Neural progenitor cell (in vitro differentiated cells): Measurements from ENCODE around the gene NOS1AP. TPM values are rescaled to one million over a fixed set of nuclear protein-coding genes. Genes with fewer than 3 reads are reported as not detected.

Experiments used
- DNase-seq: peaks from one replicate; pipeline ENCODE4 v3.0.0-alpha.2; 2016; ENCODE audit warnings: low spot score
- H2AFZ ChIP-seq: fragments of 200-600 bp; sonication (generic); replicated peaks from 2 replicates; pipeline ENCODE4 v1.6.1; 2016; ENCODE audit warnings: antibody characterized with exemption
- H3F3A ChIP-seq: fragments of 200-600 bp; sonication (generic); 2 replicates; pipeline ENCODE4 v1.6.1; 2016; ENCODE audit warnings: antibody characterized with exemption, low read depth
- H3K27ac ChIP-seq: fragments of 200-600 bp; sonication (generic); 2 replicates; pipeline ENCODE4 v1.5.1; 2016; ENCODE audit warnings: mild to moderate bottlenecking
- H3K27me3 ChIP-seq: fragments of 200-600 bp; sonication (generic); 2 replicates; pipeline ENCODE4 v1.6.1; 2016; ENCODE audit warnings: mild to moderate bottlenecking, moderate library complexity
- H3K36me3 ChIP-seq: fragments of 200-600 bp; sonication (generic); 2 replicates; pipeline ENCODE4 v1.5.1; 2016
- H3K4me1 ChIP-seq: fragments of 200-600 bp; sonication (generic); 2 replicates; pipeline ENCODE4 v1.6.1; 2016; ENCODE audit warnings: mixed run types
- H3K4me2 ChIP-seq: fragments of 200-600 bp; sonication (generic); 2 replicates; pipeline ENCODE4 v1.6.1; 2016
- H3K4me3 ChIP-seq: fragments of 200-600 bp; sonication (generic); 2 replicates; pipeline ENCODE4 v1.5.1; 2016
- H3K79me2 ChIP-seq: fragments of 200-600 bp; sonication (generic); 2 replicates; pipeline ENCODE4 v1.6.1; 2016; ENCODE audit warnings: low read depth
- H3K9ac ChIP-seq: fragments of 200-600 bp; sonication (generic); 2 replicates; pipeline ENCODE4 v1.6.1; 2016
- H3K9me3 ChIP-seq: fragments of 200-600 bp; sonication (generic); 2 replicates; pipeline ENCODE4 v1.5.1; 2016; ENCODE audit warnings: low read depth
- H4K20me1 ChIP-seq: fragments of 200-600 bp; sonication (generic); 2 replicates; pipeline ENCODE4 v1.6.1; 2016; ENCODE audit warnings: low read depth
- H3K27ac Mint-ChIP-seq: 3 replicates; pipeline ENCODE4 v1.8.0; 2021; ENCODE audit warnings: mixed read lengths
- H3K27me3 Mint-ChIP-seq: 2 replicates; pipeline ENCODE4 v1.8.0; 2022; ENCODE audit warnings: low read depth, mild to moderate bottlenecking, inconsistent platforms, moderate library complexity, mixed read lengths; ENCODE audit not compliant: insufficient read depth
- H3K36me3 Mint-ChIP-seq: 3 replicates; pipeline ENCODE4 v1.8.0; 2021; ENCODE audit warnings: mixed read lengths
- H3K4me1 Mint-ChIP-seq: 3 replicates; pipeline ENCODE4 v1.8.0; 2021; ENCODE audit warnings: mixed read lengths
- H3K4me3 Mint-ChIP-seq: 3 replicates; pipeline ENCODE4 v1.8.0; 2021; ENCODE audit warnings: mild to moderate bottlenecking, moderate library complexity, mixed read lengths
- H3K9me3 Mint-ChIP-seq: 3 replicates; pipeline ENCODE4 v1.8.0; 2020; ENCODE audit warnings: mixed read lengths
- EZH2 ChIP-seq: fragments of 200-600 bp; sonication (generic); IDR thresholded peaks from 2 replicates; pipeline ENCODE4 v1.6.1; 2017; ENCODE audit warnings: antibody characterized with exemption, mild to moderate bottlenecking, moderate library complexity
- EZH2phosphoT487 ChIP-seq: fragments of 200-600 bp; sonication (generic); IDR thresholded peaks from 2 replicates; pipeline ENCODE4 v1.6.1; 2017; ENCODE audit warnings: antibody characterized with exemption
- total RNA-seq: library from RNA; depleted of rRNA; stranded (reverse); fragments of >200 nt; gene quantifications from 2 replicates; pipeline ENCODE4 v1.2.3, GENCODE V29; 2015; ENCODE audit warnings: low replicate concordance
- TF ChIP-seq, protein P1 (sequence below): fragments of 200-600 bp; sonication (generic); IDR thresholded peaks from 2 replicates; pipeline ENCODE4 v1.5.1; 2017; ENCODE audit warnings: antibody characterized with exemption, mild to moderate bottlenecking

NOS1AP gene
- total RNA-seq, 1 donor from 2014 or later, result 2.4 TPM

DNA sequence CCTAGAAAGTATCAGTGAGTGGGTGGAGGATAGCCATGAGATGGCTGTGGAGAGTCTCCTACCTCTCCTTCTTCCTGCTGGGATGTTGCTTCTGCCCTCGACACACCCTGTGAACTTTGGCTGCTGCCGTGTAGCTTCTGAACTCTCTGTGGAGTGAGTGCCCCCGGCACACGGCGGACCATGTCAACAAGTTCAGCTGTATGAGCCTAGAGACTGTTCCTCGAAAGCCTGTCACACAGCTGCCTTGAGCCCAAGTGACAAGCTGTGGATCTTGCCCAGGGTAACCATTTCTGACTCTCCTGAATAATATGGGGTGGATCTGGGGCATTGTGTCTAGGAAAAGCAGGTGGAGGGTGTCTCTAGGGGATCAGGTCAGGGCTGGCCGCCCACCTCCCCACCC is 143.2 kb downstream of the NOS1AP start:
- Histone ChIP-seq H2AFZ (no peak overlapping the region), H3K27ac (no peak overlapping the region), H3K9me3 (no peaks in the 10 kb centered on the region), H3K27me3 (no peaks in the 10 kb centered on the region), H3K4me2 (peak overlapping the region; percentile 53), H3K36me3 (no peaks in the 10 kb centered on the region), H4K20me1 (no peaks in the 10 kb centered on the region), H3F3A (peaks cover 16% of the 10 kb centered on the region), H3K4me1 (peaks cover 49% of the 10 kb centered on the region), H3K9ac (no peak overlapping the region), H3K4me3 (no peak overlapping the region), H3K79me2 (peaks cover 39% of the 10 kb centered on the region)
- Mint-ChIP-seq H3K36me3 (peaks cover 14% of the 10 kb centered on the region), H3K27ac (peak overlapping the region; percentile 69), H3K4me3 (no peak overlapping the region), H3K9me3 (peaks cover 4% of the 10 kb centered on the region), H3K27me3 (peaks cover 2% of the 10 kb centered on the region), H3K4me1 (peaks cover 52% of the 10 kb centered on the region)
- TF ChIP-seq EZH2, result no peak
- TF ChIP-seq, protein P1, sequence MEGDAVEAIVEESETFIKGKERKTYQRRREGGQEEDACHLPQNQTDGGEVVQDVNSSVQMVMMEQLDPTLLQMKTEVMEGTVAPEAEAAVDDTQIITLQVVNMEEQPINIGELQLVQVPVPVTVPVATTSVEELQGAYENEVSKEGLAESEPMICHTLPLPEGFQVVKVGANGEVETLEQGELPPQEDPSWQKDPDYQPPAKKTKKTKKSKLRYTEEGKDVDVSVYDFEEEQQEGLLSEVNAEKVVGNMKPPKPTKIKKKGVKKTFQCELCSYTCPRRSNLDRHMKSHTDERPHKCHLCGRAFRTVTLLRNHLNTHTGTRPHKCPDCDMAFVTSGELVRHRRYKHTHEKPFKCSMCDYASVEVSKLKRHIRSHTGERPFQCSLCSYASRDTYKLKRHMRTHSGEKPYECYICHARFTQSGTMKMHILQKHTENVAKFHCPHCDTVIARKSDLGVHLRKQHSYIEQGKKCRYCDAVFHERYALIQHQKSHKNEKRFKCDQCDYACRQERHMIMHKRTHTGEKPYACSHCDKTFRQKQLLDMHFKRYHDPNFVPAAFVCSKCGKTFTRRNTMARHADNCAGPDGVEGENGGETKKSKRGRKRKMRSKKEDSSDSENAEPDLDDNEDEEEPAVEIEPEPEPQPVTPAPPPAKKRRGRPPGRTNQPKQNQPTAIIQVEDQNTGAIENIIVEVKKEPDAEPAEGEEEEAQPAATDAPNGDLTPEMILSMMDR, result no peak
- TF ChIP-seq EZH2phosphoT487, result no peak
- DNase-seq, result no peak

DNA sequence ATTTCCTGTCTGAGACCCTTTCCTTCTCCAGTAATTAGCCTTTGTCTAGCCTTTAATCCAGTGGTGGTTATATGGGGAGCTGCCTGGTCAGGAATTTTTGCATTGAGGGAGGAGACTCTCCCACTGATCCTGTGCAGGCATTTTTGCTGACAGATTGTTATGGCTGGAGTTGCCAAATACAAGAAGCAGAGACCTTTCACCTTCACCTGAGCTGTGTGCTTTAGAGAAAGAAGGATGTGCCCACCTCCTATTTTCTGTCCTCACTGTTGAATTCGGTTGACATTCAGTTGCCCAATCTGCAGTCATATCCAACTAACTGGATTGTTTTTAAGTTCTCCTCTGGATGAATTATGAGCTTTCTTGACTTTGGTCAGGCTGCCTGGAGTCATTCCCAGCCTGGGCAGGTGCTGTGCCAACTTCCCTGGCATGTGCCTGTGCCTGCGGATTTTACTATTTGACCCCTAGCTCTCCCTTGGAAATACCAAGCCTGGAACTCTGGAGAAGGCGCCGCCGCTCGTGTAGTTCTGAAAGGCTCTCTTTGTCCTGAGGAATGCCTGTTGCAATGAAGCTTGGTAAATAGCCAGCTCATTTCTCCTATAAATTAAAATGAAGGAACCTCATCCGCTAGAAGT is 143.9 kb downstream of the NOS1AP start:
- no peaks in the 10 kb centered on the region for H3K36me3 ChIP-seq
- H3K27me3 ChIP-seq, result no peaks in the 10 kb centered on the region
- Mint-ChIP-seq H3K36me3 (peaks cover 14% of the 10 kb centered on the region), H3K4me3 (no peak overlapping the region), H3K4me1 (peaks cover 59% of the 10 kb centered on the region), H3K9me3 (peaks cover 4% of the 10 kb centered on the region), H3K27me3 (peaks cover 4% of the 10 kb centered on the region), H3K27ac (peak overlapping the region; percentile 69)
- H3K79me2 ChIP-seq, result peaks cover 36% of the 10 kb centered on the region
- no peaks in the 10 kb centered on the region for H3K9me3 ChIP-seq
- H2AFZ ChIP-seq, result no peak overlapping the region
- peak overlapping the region; percentile 4 for H3K27ac ChIP-seq
- no peak for TF ChIP-seq EZH2phosphoT487
- no peak for TF ChIP-seq EZH2
- TF ChIP-seq, protein P1, result no peak
- peaks cover 16% of the 10 kb centered on the region for H3F3A ChIP-seq
- H3K9ac ChIP-seq, result no peak overlapping the region
- DNase-seq, result peak; percentile 76
- no peaks in the 10 kb centered on the region for H4K20me1 ChIP-seq
- H3K4me2 ChIP-seq, result peak overlapping the region; percentile 53
- H3K4me3 ChIP-seq, result no peak overlapping the region
- peaks cover 51% of the 10 kb centered on the region for H3K4me1 ChIP-seq

DNA sequence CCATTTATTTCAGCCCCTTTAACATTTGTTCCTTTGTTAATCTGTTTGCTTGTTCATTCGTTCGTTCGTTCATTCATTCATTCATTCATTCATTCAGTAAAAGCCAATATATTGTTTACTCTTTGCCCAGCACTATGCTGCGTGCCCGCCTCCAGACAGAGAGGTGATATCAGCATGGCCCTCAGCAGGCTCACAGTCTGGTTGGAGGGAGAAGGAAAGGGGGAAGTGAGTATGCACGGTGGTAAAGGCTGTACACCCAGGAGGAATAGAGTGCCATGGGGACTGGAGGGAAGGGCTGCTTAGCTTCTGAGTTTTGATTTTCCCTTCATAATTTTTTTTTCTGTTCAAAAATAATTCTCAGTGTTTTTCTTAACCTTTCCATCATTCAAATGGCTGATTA is 144.7 kb downstream of the NOS1AP start:
- Mint-ChIP-seq H3K27me3 (peaks cover 4% of the 10 kb centered on the region), H3K27ac (peak overlapping the region; percentile 51), H3K4me1 (peaks cover 67% of the 10 kb centered on the region), H3K9me3 (peaks cover 4% of the 10 kb centered on the region), H3K36me3 (peaks cover 14% of the 10 kb centered on the region), H3K4me3 (no peak overlapping the region)
- Histone ChIP-seq H3K9ac (no peak overlapping the region), H3K4me3 (no peak overlapping the region), H3K4me2 (peak overlapping the region; percentile 53), H4K20me1 (no peaks in the 10 kb centered on the region), H3K36me3 (no peaks in the 10 kb centered on the region), H3K27me3 (no peaks in the 10 kb centered on the region), H3K27ac (no peak overlapping the region), H3K4me1 (peaks cover 59% of the 10 kb centered on the region), H3F3A (peaks cover 16% of the 10 kb centered on the region), H3K79me2 (peaks cover 32% of the 10 kb centered on the region), H3K9me3 (no peaks in the 10 kb centered on the region), H2AFZ (no peak overlapping the region)
- TF ChIP-seq, protein P1, result no peak
- no peak for TF ChIP-seq EZH2
- no peak for TF ChIP-seq EZH2phosphoT487
- no peak for DNase-seq
